Left forelimb (tissue), 1 donor: ENCODE results near the gene PRKAG2.

Experiments
- DNase-seq: peaks from one replicate; pipeline ENCODE4 v3.0.0-alpha.2; 2018; ENCODE audit warnings: low spot score

Gene PRKAG2

GRCh38 chr7:151726652-151727578, 150.0 kb downstream of the PRKAG2 start:
- DNase-seq, result no peak

DNA sequence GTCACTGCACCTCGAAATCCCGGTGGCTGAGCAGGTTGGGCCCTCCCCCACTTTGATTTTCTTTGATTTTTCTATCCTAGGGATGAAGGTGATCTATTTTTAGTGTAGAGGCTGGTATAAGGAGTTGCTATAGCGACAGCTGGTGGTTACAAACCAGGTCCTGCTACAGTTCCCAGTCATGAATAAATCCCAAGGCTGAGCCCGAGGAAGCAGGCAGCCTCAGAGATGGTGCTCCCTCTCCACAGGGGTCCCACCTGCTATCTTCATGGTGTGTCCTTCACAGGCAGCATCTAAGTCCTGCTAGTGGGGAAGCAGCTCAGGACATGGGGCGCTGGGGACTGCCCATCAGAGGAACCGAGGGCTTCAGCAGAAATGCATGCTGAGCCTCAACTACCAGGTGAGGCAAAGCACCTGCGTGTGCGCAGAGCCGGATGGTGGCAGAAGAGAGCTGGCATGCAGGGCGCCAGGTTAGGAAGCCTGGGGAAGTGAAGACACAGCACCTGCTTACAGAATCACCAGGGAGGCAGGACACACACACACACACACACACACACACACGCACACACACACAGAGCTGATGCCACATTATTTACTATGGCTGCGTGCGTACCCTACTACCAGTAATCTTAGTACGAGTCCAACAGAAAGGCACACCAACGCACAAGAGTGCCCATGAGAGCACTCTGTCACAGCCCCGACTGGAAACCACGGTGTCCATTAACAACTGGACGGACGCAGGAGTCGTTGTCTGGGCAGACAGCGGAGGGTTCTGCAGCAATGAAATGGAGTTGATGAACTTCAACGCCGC, 150.9 kb downstream of the PRKAG2 start:
- DNase-seq, result no peak

GRCh38 chr7:151724920-151725584, 151.9 kb downstream of the PRKAG2 start:
- no peak for DNase-seq

DNA sequence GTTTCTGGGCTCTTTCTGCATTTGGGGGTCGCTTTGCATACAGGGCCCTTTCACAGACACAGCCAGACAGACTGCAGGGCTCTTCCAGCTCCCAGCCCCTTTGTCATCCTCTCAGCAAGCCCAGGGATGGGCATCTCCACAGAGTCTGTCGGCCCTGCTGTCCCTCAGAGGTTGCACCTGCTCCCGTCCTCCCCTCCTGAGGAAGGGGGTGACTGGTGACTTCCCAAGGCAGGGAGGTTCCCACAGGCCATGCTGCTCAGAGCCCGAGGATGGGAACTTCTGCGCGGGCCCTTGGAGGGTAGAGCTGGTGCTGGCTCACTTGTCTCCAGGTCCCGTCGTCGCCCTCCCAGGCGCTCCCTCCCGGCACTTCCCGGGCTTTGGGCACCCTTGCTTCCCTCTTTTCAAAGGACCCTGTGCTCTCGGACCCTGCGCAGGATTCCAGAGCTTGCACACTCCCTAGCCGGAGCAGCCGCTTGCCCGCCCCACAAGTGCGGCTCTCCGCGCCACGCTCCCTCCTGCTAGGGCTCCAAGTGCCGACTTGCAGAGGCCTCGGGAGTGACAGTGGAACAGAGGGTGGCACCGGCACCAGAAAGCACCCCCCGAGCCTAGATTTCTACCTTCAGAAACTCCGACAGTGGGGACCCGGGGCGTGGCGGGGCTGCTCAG, 152.5 kb downstream of the PRKAG2 start:
- DNase-seq, result no peak

- DNase-seq, result no peak
Measured at GRCh38 chr7:151723321-151723720, 153.6 kb downstream of the PRKAG2 start.

DNA sequence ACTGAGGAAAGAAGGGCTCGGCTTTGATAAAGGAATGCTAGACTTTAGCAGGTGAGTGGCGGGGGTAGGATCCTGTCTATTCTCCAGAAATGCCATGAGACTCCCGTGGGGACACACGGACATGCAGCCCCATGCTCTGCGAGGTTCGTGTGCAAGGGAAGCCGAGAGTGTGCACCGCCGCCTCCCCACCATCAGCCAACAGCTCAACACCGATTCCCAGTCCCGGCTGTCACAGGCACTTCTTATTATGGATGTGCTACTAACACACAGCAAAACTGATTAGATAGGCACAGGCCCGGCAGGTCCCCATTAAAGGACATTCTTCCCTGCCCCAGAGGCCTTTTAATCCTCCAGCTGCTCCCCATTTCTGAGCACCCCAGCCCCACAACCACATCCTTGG, 154.4 kb downstream of the PRKAG2 start:
- DNase-seq, result no peak

GRCh38 chr7:151721694-151722093, 155.2 kb downstream of the PRKAG2 start:
- no peak for DNase-seq

DNA sequence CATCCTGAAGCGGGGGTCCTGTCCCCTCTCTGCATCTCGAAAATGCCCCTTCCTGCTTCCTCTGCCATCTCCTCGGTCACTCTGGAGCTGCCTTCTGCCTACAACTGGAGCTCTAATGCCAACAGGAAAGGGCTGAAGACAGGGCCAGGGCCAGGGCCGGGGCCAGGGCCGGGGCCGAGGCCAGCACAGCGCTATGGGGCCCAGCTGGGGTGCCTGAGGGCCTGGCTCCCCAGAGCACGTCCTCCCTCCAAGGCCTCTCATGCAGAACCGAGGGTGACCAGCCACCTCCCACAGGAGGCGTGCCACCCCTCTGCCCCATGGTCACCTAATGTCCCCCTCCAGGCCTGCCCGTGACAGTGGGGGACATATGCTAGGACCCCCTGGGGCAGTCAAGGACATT, 155.7 kb downstream of the PRKAG2 start:
- no peak for DNase-seq

DNA sequence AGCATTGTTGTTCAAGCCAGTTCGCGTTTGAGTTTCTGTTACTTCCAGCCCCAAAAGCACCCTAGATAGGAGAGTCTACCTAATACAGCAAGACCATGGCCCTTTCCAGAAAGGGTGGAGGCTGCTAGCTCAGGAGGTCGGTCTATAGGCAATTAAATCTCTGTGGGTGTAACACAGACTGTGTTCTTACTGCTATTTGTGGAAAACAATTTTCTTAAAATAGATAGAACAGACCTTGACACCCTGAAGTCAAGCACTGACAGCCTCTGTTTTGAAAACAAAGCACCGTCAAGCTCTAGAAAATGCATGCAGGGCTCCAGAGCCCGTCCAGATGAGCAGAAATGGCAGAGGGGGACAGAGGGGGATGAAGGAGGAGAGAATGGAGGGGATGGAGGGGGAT, 156.6 kb downstream of the PRKAG2 start:
- no peak for DNase-seq

DNA sequence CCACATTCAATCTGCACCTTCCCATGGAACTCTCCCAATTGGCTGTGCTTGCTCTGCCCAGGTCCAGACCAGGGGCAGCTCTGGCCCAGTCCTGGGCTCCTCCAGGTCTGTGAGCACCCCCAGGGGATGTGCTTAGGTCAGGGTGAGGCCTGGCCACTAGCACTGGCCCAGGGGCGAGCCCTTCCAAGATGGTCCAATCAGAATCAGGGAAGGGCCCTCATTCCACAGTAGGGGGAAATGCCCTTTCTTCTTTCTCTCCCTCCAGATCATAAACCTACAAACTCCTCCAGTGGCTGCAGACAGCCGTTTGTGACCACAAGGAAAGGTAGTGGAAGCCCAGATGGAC, 157.0 kb downstream of the PRKAG2 start:
- DNase-seq, result no peak

GRCh38 chr7:151719031-151719896, 157.7 kb downstream of the PRKAG2 start:
- DNase-seq, result no peak

- DNase-seq, result no peak
Measured at GRCh38 chr7:151717918-151718317, 159.0 kb downstream of the PRKAG2 start.

DNA sequence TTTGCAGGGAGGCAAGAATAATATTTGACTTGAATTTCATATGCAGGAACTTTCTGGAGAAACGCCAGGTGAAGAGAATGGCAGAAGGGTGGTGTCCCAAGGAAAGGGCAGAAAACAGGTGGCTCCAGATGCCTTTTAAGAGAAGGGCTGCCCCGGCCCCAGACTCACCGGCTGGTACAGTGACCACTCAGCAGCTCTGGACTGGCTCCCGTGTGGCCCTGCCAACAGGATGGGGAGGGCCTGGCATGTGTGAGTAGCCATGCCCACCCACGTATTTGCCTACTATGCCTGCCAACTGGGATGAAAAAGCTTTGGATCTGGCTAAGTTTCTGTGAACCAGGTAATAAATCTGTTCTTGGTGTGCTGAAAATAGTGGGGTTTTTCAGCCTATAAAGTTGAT, 159.5 kb downstream of the PRKAG2 start:
- DNase-seq, result no peak

GRCh38 chr7:151716323-151716722, 160.6 kb downstream of the PRKAG2 start:
- no peak for DNase-seq

- no peak for DNase-seq
Measured at GRCh38 chr7:151715666-151716315, 161.1 kb downstream of the PRKAG2 start.

- DNase-seq, result no peak
Measured at GRCh38 chr7:151714201-151714600, 162.7 kb downstream of the PRKAG2 start.

DNA sequence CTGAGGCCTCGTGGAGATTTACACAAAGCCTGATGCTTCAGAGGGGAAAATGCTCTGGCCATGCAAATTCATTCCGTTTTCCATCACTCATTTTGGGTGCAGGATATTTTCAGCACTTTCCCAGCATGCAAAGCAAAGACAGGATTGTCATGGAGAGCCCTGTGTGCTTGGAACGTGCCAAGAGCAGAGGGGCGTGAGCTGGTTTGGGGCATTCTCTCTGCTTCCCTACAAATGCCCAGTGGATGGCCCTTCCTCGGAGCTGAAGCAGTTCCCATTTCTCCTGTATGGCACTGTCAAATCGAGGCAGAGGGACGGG, 164.1 kb downstream of the PRKAG2 start:
- no peak for DNase-seq

DNA sequence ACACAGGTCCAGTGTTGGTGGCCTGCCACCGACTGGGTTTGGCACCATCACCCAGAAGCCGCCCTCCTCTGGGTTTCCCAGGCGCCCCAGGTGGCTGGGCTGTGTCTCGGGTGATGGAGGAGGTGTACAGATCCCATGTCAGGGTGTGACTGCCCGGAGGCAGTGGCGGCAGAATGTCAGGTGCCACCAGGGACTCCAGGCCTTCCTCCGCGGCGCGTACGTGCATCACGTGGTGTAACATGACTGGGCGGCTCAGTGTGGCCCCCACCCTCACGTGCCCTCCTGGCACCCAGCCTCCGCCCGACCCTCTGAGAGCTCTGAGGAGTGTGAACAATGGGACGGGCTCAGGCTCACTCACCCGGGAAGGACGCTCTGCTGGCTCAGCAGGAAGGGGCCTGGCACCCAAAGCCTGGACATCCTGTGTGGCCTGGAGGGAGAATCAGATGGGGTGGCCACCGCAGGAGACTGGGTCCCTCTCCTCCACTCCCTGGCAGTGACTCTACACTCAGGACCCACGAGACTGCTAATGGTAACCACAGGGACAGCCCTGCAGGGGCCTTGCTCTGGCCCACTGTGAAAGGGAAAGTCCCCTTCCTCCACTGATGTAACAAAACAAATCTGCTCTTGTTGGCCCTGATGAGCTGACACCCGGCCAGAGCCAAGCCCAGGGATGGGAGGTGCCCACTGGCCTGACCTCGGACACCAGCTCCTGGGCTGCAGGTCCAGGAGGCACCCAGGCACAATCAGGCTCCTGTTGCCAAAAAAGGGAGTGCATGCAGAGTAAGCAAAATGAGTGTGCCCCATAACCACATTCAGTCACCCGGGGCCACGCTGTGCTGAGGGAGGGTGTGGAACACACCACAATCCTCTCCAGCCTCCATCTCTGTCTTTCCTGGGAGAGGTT, 164.8 kb downstream of the PRKAG2 start:
- DNase-seq, result no peak

DNA sequence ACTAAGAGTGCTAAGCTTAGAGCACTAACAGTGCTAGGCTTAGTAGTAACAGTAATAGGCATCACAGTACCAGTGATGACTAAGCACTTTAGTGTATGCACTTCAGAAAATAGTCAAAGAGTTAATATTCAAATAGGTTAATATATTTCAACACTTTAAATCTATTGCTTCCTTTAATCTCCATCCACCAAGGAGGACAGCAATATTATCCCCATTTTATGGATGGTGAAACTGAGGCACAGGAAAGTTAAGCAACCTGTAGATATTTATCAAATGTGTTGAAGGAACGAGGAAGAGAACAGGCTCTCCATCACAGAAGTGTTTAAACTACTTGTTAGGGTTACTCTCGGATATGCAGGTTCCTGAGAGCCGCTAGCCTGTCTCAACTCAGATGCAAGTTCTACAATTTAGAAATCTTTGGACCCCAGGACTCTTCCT, 165.5 kb downstream of the PRKAG2 start:
- no peak for DNase-seq
